Stimulated activated CD4-positive, alpha-beta T cell treated with anti-CD3 and anti-CD28 coated beads, Interleukin-4, amount 100 ng/mL, for 1 hour (primary cell): ENCODE results near the gene STON2.

ENCODE experiments used
- DNase-seq: peaks from one replicate; pipeline ENCODE4 v3.0.0-alpha.2; 2020

STON2 gene

GRCh38 chr14:81219210-81219758, 180.8 kb downstream of the STON2 start:
- peak; percentile 79 for DNase-seq

GRCh38 chr14:81211844-81212243, 188.3 kb downstream of the STON2 start:
- peak; percentile 20 for DNase-seq
